A673 (cell line): ENCODE data around the gene IL36B.

Experiments
- EZH2 ChIP-seq: fragments of 200-600 bp; sonication (generic); IDR thresholded peaks from 2 replicates; pipeline ENCODE4 v1.6.1; 2017; ENCODE audit warnings: borderline replicate concordance, low read depth, mild to moderate bottlenecking, mixed read lengths, antibody characterized with exemption, low read length; ENCODE audit not compliant: poor library complexity, severe bottlenecking
- TF ChIP-seq, protein P1 (sequence below): fragments of 300-800, 200-600 bp; sonication (generic); conservative IDR thresholded peaks from 2 replicates; pipeline ENCODE4 v1.5.1; 2017; ENCODE audit warnings: low read depth, mild to moderate bottlenecking, antibody characterized with exemption, low read length, moderate library complexity, mixed read lengths

DNA sequence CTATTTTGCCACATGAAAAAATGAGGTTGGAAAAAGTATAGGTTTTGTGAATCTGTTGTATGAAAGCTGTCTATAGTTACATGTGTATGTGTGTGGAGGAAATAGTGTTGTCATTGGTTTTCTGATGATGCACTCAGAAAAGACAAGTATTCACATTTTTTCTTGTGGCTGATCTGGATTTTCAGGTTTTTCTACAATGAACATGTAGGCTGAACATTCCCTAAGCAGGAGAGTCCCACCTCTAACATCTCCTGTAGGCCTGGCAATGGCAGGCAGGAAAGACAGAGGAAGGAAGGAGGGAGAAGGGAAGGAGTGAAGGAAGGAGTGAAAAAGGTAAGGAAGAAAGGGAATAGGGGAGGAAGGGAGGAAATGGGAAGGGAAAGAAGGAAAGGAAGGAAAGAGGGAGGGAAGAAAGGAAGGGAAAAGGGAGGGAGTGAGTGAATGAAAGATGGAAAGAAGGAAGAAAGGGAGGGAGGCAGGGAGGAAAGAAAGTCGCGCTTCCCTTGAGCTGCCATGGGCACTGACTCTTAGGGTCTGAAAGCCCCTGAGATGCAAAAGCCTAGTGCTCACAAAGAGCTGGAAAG lies 5.8 kb upstream of the IL36B start:
- no peak for TF ChIP-seq EZH2
- TF ChIP-seq, protein P1, sequence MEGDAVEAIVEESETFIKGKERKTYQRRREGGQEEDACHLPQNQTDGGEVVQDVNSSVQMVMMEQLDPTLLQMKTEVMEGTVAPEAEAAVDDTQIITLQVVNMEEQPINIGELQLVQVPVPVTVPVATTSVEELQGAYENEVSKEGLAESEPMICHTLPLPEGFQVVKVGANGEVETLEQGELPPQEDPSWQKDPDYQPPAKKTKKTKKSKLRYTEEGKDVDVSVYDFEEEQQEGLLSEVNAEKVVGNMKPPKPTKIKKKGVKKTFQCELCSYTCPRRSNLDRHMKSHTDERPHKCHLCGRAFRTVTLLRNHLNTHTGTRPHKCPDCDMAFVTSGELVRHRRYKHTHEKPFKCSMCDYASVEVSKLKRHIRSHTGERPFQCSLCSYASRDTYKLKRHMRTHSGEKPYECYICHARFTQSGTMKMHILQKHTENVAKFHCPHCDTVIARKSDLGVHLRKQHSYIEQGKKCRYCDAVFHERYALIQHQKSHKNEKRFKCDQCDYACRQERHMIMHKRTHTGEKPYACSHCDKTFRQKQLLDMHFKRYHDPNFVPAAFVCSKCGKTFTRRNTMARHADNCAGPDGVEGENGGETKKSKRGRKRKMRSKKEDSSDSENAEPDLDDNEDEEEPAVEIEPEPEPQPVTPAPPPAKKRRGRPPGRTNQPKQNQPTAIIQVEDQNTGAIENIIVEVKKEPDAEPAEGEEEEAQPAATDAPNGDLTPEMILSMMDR, result no peak
